Mesothelial cell of epicardium (in vitro differentiated cells): Measurements from ENCODE around the gene ACCS. TPM values are rescaled to one million over a fixed set of nuclear protein-coding genes. Genes with fewer than 3 reads are reported as not detected.
A peak's percentile ranks its signal among the peaks of the same experiment; 100 is the strongest.

Experiments used
- DNase-seq, 2 experiments: peaks; one replicate each; pipeline ENCODE4 v3.0.0; 2021; ENCODE audit warnings: low spot score in 2 of 2; ENCODE audit not compliant: unreplicated experiment in 2 of 2
- H3K27ac Mint-ChIP-seq: 2 replicates; pipeline ENCODE4 v1.8.0; 2021; ENCODE audit warnings: mixed read lengths
- H3K27me3 Mint-ChIP-seq: 2 replicates; pipeline ENCODE4 v1.8.0; 2021; ENCODE audit warnings: low read depth, mixed read lengths
- H3K36me3 Mint-ChIP-seq: 2 replicates; pipeline ENCODE4 v1.8.0; 2021; ENCODE audit warnings: mixed read lengths
- H3K4me1 Mint-ChIP-seq: 2 replicates; pipeline ENCODE4 v1.8.0; 2021; ENCODE audit warnings: mixed read lengths
- H3K4me3 Mint-ChIP-seq: 2 replicates; pipeline ENCODE4 v1.8.0; 2021; ENCODE audit warnings: mild to moderate bottlenecking, moderate library complexity, mixed read lengths
- H3K9me3 Mint-ChIP-seq: 2 replicates; pipeline ENCODE4 v1.8.0; 2021; ENCODE audit warnings: mixed read lengths
- CTCF ChIP-seq: fragments of 200-600 bp; sonication (generic); IDR thresholded peaks from one replicate; pipeline ENCODE4 v1.5.0; 2021; ENCODE audit warnings: antibody characterized with exemption; ENCODE audit not compliant: unreplicated experiment
- total RNA-seq: library from RNA; stranded (reverse); gene quantifications from 3 replicates; pipeline ENCODE4 v1.2.1, GENCODE V29; 2021

Gene ACCS
- total RNA-seq, 1 donor from 2014 or later: 58.3 TPM

GRCh38 chr11:44024977-44025376 lies 41.1 kb upstream of the ACCS start:
- Mint-ChIP-seq H3K9me3 (peaks cover 46% of the 10 kb centered on the region), H3K4me3 (no peak overlapping the region), H3K4me1 (peaks cover under 1% of the 10 kb centered on the region), H3K27ac (no peak overlapping the region), H3K36me3 (no peaks in the 10 kb centered on the region), H3K27me3 (peaks cover 21% of the 10 kb centered on the region)
- DNase-seq: no peak
- TF ChIP-seq CTCF: no peak

- no peak overlapping the region for H3K4me3 Mint-ChIP-seq
- H3K27me3 Mint-ChIP-seq: peaks cover 19% of the 10 kb centered on the region
- H3K9me3 Mint-ChIP-seq: peaks cover 46% of the 10 kb centered on the region
- H3K4me1 Mint-ChIP-seq: peaks cover 7% of the 10 kb centered on the region
- no peak overlapping the region for H3K27ac Mint-ChIP-seq
- no peaks in the 10 kb centered on the region for H3K36me3 Mint-ChIP-seq
- no peak for TF ChIP-seq CTCF
- DNase-seq: no peak
Observed at GRCh38 chr11:44025727-44026126, 40.3 kb upstream of the ACCS start.

GRCh38 chr11:44028401-44028800 lies 37.7 kb upstream of the ACCS start:
- no peak overlapping the region for H3K27ac Mint-ChIP-seq
- peak in 1 of 2 experiments; percentile 27 for DNase-seq
- no peak overlapping the region for H3K4me3 Mint-ChIP-seq
- peaks cover 10% of the 10 kb centered on the region for H3K4me1 Mint-ChIP-seq
- no peak for TF ChIP-seq CTCF
- peaks cover 15% of the 10 kb centered on the region for H3K27me3 Mint-ChIP-seq
- H3K36me3 Mint-ChIP-seq: no peaks in the 10 kb centered on the region
- peaks cover 24% of the 10 kb centered on the region for H3K9me3 Mint-ChIP-seq

- Mint-ChIP-seq H3K27me3 (peaks cover 13% of the 10 kb centered on the region), H3K36me3 (no peaks in the 10 kb centered on the region), H3K27ac (no peak overlapping the region), H3K4me3 (no peak overlapping the region), H3K4me1 (peaks cover 10% of the 10 kb centered on the region), H3K9me3 (peaks cover 19% of the 10 kb centered on the region)
- no peak for TF ChIP-seq CTCF
- peak in 1 of 2 experiments; percentile 22 for DNase-seq
Observed at GRCh38 chr11:44028816-44029506, 37.1 kb upstream of the ACCS start.

- H3K27me3 Mint-ChIP-seq: peaks cover 13% of the 10 kb centered on the region
- TF ChIP-seq CTCF: no peak
- peaks cover 19% of the 10 kb centered on the region for H3K9me3 Mint-ChIP-seq
- H3K4me1 Mint-ChIP-seq: peaks cover 10% of the 10 kb centered on the region
- H3K36me3 Mint-ChIP-seq: no peaks in the 10 kb centered on the region
- no peak overlapping the region for H3K4me3 Mint-ChIP-seq
- peak overlapping the region; percentile 25 for H3K27ac Mint-ChIP-seq
- DNase-seq: peak in 1 of 2 experiments; percentile 17
Observed at GRCh38 chr11:44029507-44029845, 36.6 kb upstream of the ACCS start.
